Subcutaneous abdominal adipose tissue (tissue), 5 donors: Measurements from ENCODE around the gene IL2RA.
"Not testable (repeated sequence)": the region's sequence is repeated elsewhere in the genome, so short reads cannot be mapped to it uniquely, and the experiment has no call there.

Experiments
- H3K27ac ChIP-seq: one replicate; pipeline ENCODE4 v1.7.0; 2013; ENCODE audit warnings: low read depth, mild to moderate bottlenecking, inconsistent platforms, low read length, moderate library complexity
- H3K27me3 ChIP-seq, 5 donors: one replicate each; pipeline ENCODE4 v1.7.0; 2013; ENCODE audit warnings: low read length in 5 of 5, inconsistent platforms in 1 of 5; ENCODE audit not compliant: control insufficient read depth in 5 of 5, insufficient read depth in 4 of 5
- H3K36me3 ChIP-seq, 5 donors: one replicate each; pipeline ENCODE4 v1.7.0; 2013; ENCODE audit warnings: low read length in 5 of 5; ENCODE audit not compliant: control insufficient read depth in 5 of 5, insufficient read depth in 5 of 5
- H3K4me1 ChIP-seq, 5 donors: one replicate each; pipeline ENCODE4 v1.7.0; 2013; ENCODE audit warnings: low read length in 5 of 5, mild to moderate bottlenecking in 3 of 5, moderate library complexity in 1 of 5; ENCODE audit not compliant: control insufficient read depth in 5 of 5, insufficient read depth in 5 of 5
- H3K4me3 ChIP-seq, 5 donors: one replicate each; pipeline ENCODE4 v1.7.0; 2013; ENCODE audit warnings: low read length in 5 of 5, low read depth in 1 of 5
- H3K9ac ChIP-seq, 5 donors: one replicate each; pipeline ENCODE4 v1.7.0; 2013; ENCODE audit warnings: low read length in 5 of 5, mild to moderate bottlenecking in 4 of 5, moderate library complexity in 3 of 5
- H3K9me3 ChIP-seq, 5 donors: one replicate each; pipeline ENCODE4 v1.7.0; 2013; ENCODE audit warnings: low read length in 5 of 5; ENCODE audit not compliant: control insufficient read depth in 5 of 5
- donor health status: healthy.
- donor health status: healthy.
- donor health status: healthy.
- donor health status: healthy.
- donor health status: healthy.

IL2RA gene

GRCh38 chr10:5965266-5965665, 96.9 kb downstream of the IL2RA start:
- peaks cover 0 to 55% (median 39%) of the 10 kb centered on the region in 5 donors for H3K36me3 ChIP-seq
- H3K27ac ChIP-seq = no peak overlapping the region
- no peak overlapping the region for H3K4me3 ChIP-seq
- H3K4me1 ChIP-seq = peaks cover 0 to 18% (median 13%) of the 10 kb centered on the region in 5 donors
- no peak overlapping the region for H3K9ac ChIP-seq
- no peaks in the 10 kb centered on the region for H3K9me3 ChIP-seq
- no peaks in the 10 kb centered on the region for H3K27me3 ChIP-seq

GRCh38 chr10:5964736-5965135, 97.4 kb downstream of the IL2RA start:
- Histone ChIP-seq H3K27me3 (no peaks in the 10 kb centered on the region), H3K4me3 (no peak overlapping the region), H3K4me1 (peaks cover 0 to 17% (median 13%) of the 10 kb centered on the region in 5 donors), H3K36me3 (peaks cover 0 to 61% (median 45%) of the 10 kb centered on the region in 5 donors), H3K9me3 (no peaks in the 10 kb centered on the region), H3K27ac (no peak overlapping the region), H3K9ac (no peak overlapping the region)

- Histone ChIP-seq H3K4me1 (peaks cover 0 to 17% (median 13%) of the 10 kb centered on the region in 5 donors), H3K27ac (no peak overlapping the region), H3K36me3 (peaks cover 0 to 70% (median 52%) of the 10 kb centered on the region in 5 donors), H3K4me3 (no peak overlapping the region), H3K27me3 (no peaks in the 10 kb centered on the region), H3K9me3 (no peaks in the 10 kb centered on the region), H3K9ac (no peak overlapping the region)
Measured at GRCh38 chr10:5963591-5963990, 98.6 kb downstream of the IL2RA start.

GRCh38 chr10:5963071-5963470, 99.1 kb downstream of the IL2RA start:
- no peak overlapping the region for H3K27ac ChIP-seq
- no peaks in the 10 kb centered on the region for H3K27me3 ChIP-seq
- H3K36me3 ChIP-seq = peaks cover 0 to 70% (median 49%) of the 10 kb centered on the region in 5 donors
- H3K9ac ChIP-seq = no peak overlapping the region
- no peaks in the 10 kb centered on the region for H3K9me3 ChIP-seq
- H3K4me3 ChIP-seq = no peak overlapping the region
- peaks cover 0 to 17% (median 13%) of the 10 kb centered on the region in 5 donors for H3K4me1 ChIP-seq

- H3K27ac ChIP-seq, H3K27me3 ChIP-seq, H3K9me3 ChIP-seq, H3K4me3 ChIP-seq, H3K9ac ChIP-seq: not testable (repeated sequence)
- peaks cover 0 to 17% (median 13%) of the 10 kb centered on the region in 5 donors for H3K4me1 ChIP-seq
- H3K36me3 ChIP-seq = peaks cover 0 to 72% (median 49%) of the 10 kb centered on the region in 5 donors
Measured at GRCh38 chr10:5962358-5962940, 99.7 kb downstream of the IL2RA start.

- Histone ChIP-seq H3K27ac (no peak overlapping the region), H3K27me3 (no peaks in the 10 kb centered on the region), H3K4me1 (peaks cover 0 to 19% (median 13%) of the 10 kb centered on the region in 5 donors), H3K36me3 (peaks cover 0 to 73% (median 49%) of the 10 kb centered on the region in 5 donors), H3K4me3 (no peak overlapping the region), H3K9ac (no peak overlapping the region), H3K9me3 (no peaks in the 10 kb centered on the region)
Measured at GRCh38 chr10:5961405-5962100, 100.6 kb downstream of the IL2RA start.

- H3K27ac ChIP-seq, H3K4me3 ChIP-seq, H3K27me3 ChIP-seq, H3K9ac ChIP-seq, H3K9me3 ChIP-seq: not testable (repeated sequence)
- Histone ChIP-seq H3K36me3 (peaks cover 0 to 75% (median 46%) of the 10 kb centered on the region in 5 donors), H3K4me1 (peaks cover 0 to 15% (median 10%) of the 10 kb centered on the region in 5 donors)
Measured at GRCh38 chr10:5960973-5961275, 101.2 kb downstream of the IL2RA start.
